ENCODE results near the gene ATMIN. TPM values are rescaled to one million over a fixed set of nuclear protein-coding genes. Genes with fewer than 3 reads are reported as not detected.

Gene ATMIN, protein sequence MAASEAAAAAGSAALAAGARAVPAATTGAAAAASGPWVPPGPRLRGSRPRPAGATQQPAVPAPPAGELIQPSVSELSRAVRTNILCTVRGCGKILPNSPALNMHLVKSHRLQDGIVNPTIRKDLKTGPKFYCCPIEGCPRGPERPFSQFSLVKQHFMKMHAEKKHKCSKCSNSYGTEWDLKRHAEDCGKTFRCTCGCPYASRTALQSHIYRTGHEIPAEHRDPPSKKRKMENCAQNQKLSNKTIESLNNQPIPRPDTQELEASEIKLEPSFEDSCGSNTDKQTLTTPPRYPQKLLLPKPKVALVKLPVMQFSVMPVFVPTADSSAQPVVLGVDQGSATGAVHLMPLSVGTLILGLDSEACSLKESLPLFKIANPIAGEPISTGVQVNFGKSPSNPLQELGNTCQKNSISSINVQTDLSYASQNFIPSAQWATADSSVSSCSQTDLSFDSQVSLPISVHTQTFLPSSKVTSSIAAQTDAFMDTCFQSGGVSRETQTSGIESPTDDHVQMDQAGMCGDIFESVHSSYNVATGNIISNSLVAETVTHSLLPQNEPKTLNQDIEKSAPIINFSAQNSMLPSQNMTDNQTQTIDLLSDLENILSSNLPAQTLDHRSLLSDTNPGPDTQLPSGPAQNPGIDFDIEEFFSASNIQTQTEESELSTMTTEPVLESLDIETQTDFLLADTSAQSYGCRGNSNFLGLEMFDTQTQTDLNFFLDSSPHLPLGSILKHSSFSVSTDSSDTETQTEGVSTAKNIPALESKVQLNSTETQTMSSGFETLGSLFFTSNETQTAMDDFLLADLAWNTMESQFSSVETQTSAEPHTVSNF
- 23.8 and 27.1 TPM in 2 replicates for total RNA-seq

DNA sequence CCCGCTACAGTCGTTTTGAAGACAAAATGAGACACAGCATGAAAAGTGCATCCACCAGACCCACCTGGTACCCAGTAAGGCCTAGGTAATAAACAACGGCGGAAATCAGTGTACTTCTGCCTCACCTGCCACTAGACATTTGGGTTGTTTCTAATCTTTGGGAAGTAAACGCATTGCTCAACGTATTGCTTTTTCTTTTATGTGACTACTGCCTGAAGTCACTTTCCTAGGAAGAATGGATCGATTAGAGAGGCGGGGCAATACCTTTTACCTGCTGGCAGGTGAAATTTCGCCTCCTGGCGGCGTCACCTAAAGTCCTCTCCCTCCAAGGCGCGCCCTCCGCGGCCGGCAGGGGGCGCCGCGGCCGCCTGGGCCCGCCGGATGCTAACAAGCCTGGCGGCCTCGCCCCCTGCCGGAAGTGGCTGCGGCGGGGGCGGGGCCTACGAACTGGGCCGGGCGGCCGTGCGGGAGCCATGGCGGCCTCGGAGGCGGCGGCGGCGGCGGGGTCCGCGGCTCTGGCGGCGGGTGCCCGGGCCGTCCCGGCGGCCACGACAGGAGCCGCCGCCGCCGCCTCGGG, at the start of gene ATMIN:
Gene ATMIN, plus strand, starts transcription at position 445 of the 577 bp plus-strand sequence. Its CDS starts 29 bp downstream, at position 474.

DNA sequence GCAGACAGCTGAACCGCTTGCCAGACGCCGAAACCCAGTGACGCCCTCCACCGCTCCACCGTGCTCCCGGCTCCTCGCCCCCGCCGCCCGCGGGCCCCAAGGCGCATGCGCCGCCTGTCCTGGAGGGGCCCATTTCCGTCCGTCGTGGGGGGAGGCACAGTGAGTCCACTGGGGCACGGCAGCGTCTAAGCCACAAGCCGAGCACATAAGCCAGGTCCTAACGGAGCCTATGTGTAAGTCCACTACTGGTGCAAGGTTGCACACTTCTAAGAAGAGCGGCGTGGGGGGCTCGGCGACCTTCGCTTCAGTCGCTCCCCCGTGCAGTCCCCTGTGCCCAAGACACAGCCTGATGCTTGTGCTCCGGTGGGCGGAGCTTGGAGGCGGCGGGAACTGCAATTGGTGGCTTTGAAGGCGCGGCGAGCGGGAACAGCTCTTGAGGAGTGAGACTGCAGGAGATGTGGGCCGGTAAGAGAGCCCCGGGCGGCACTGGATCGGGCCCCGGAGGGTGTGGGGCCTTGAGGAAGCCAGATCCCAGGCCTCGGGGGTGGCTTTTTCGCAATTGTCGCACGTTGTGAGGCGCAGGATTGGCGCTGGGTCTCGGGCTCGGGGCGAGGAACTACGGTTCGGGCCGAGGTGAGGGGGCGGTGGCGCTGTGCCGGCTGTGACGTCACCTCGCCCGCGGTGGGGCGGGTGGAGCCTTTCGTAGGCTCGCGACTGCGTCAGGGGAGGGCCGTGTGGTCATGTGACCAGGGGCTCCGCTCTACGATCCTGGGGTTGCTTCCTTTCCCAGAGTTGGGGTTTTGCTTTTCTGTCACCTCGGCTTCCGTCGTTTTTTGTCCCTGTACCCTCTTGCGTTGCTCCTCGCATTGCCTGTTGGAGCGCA, 28.6 kb upstream of the ATMIN start, which contains the start of the genes CENPN and CMC2:
Gene CENPN, plus strand, starts transcription at position 402 of the 883 bp plus-strand sequence. CDS start 4,726 bp downstream, outside the sequence.
Gene CMC2, minus strand, starts transcription at position 73 of the 883 bp plus-strand sequence. CDS start 9,491 bp downstream, outside the sequence.

DNA sequence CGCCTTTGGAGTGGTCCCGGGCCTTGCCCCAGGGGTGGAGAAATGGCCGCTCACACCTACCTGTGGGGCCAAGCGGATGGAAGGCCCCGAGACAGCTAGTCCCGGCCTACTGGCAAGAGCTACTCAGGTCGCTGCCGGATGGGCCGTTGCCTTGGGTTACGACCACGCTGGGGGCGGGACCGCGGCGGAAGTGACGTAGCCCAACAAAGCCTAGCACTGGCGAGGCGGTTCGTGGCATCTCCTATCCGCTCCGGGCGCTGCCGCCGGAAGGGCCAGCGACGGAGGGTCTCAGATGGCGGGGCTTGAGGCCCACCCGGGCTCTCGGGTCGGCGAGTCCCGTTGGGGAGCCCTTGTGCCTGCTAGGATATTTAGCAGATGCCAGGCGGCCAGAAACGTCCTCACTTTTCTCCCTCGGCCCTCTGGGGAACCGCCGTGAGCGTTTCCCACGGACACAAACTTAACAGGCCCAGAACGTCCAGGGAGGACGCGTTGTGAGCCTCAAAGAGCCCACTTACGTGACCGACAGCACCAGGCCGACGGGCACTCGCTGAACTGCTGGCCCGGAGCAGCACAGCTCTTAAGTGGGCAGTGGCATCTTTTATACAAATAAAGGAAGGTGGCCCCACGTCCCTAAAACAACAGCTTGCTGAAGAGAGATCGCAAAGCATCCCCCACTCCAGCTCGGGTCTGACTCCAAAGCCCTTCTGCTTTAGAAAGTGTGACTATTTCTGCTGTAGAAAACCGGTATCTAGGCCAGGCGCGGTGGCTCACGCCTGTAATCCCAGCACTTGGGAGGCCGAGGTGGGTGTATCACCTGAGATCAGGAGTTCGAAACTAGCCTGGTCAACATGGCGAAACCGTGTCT, 41.7 kb downstream of the ATMIN start, which contains the start of gene C16orf46:
Gene C16orf46, minus strand, starts transcription at position 163 of the 865 bp plus-strand sequence. CDS start 13,283 bp downstream, outside the sequence.

DNA sequence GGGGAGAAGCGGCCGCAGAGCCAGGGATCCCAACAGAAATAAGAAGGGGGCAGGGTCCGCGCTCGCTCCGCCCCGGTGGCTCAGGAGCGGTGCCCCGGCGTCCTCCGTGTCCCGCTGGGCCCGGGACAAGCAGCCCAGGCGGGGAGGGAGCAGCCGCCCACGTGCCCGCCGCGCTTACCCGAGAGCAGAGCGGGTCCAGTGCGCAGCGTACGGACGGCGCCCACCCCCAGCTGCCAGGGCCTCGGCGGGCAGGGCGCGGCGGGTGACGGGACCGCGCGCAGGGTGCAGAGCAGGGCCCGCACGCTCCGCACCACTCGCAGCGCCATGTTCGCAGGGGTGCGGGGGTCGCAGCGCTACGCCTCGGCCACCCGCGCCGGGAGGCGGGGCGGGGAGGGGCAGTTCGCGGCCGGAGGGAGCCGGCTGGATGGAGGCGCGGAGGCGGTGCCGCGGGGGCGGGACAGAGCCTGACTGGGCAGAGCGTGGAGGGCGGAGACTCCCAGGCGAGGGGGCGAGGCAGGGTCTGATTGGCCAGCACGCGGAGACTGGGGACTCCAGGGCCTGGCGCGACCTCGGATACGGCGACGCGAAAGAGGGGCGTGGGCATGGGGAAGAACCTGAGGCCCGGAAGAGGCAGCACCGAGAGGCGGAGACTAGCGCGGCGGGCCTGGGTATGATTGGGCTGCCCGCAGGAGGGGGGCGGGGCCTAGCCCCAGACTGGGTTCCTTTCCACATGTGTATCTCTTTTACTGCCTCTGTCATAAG, 60.5 kb downstream of the ATMIN start, which contains the start of gene GCSH:
Gene GCSH, minus strand, starts transcription at position 443 of the 762 bp plus-strand sequence. Its CDS starts 117 bp downstream, at position 326.

Other genes with a start within 250 kb of the ATMIN start
- 2.4 and 4.5 TPM in 2 replicates for gene CDYL2, start 231.2 kb upstream of the ATMIN start, total RNA-seq
- 54.2 and 100 TPM in 2 replicates for gene CMC2, start 29.0 kb upstream of the ATMIN start, total RNA-seq
- gene CENPN, start 28.6 kb upstream of the ATMIN start, total RNA-seq, result 38.3 and 90.1 TPM in 2 replicates
- gene C16orf46, start 41.4 kb downstream of the ATMIN start, total RNA-seq, result 0.11 and 0.39 TPM in 2 replicates
- gene GCSH, start 60.6 kb downstream of the ATMIN start, total RNA-seq, result 26.3 and 57.2 TPM in 2 replicates
- gene BCO1, start 202.8 kb downstream of the ATMIN start, total RNA-seq, result not detected in 2 replicates